HL-60/S4 treated with phorbol 12-myristate 13-acetate at 8.2 ng/mL for 4 days and 3 days (cell line): ENCODE results near the gene ADGRE2.
"Not testable (repeated sequence)": the region's sequence is repeated elsewhere in the genome, so short reads cannot be mapped to it uniquely, and the experiment has no call there.

ENCODE experiments used
- in situ Hi-C: fragments of 300-500 bp; cut with MboI; formaldehyde crosslinking; loops from 2 replicates; pipeline ENCODE4 v1.15.0; 2022; ENCODE audit warnings: low sequenced_read_pairs

ADGRE2 gene

GRCh38 chr19:14778110-14778845 is at the start of gene ADGRE2:
TSS of gene ADGRE2 (minus strand) at chr19:14778560. CDS start at chr19:14776756, 1,804 bp downstream.
- in situ Hi-C loops, result not testable (repeated sequence)

GRCh38 chr19:14826006-14826405 is 47.6 kb upstream of the ADGRE2 start:
- in situ Hi-C loops, result no loop called here

DNA sequence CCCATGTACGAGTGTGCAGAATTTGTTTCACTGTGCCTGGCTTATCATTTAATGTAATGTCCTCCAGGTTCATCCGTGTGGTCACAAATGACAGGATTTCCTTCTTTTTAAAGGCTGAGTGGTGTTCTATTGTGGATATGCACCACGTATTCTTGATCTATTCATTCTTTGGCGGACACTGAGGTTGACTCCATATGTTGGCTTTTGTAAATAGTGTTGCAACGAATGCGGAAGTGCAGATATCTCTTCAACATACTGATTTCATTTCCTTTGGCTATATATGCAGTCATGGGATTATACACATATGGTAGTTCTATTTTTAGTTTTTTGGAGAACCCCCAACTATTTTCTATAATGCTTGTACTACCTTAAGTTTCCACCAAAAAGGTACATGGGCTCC is 43.6 kb upstream of the ADGRE2 start:
- in situ Hi-C loops, result no loop called here

DNA sequence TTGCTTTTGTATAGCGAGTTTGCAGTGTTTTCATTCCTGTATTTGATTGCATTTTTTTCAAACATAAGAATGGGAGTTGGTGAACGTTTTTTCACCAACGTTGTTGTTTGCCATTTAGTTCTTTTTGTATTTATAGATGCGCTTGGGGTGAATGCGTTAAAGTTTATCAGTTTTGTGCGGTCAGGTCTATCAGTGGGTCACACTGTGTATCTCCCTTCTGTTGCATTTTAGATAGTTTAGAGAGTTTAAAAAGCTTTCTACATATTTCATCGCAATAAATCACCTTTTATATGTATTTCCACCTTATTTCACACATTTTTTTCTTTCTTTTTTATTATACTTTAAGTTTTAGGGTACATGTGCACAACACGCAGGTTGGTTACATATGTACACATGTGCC is 40.2 kb upstream of the ADGRE2 start:
- in situ Hi-C loops, result no loop called here

- in situ Hi-C loops, result no loop called here
Observed at GRCh38 chr19:14817052-14817451, 38.7 kb upstream of the ADGRE2 start.

- in situ Hi-C loops, result no loop called here
Observed at GRCh38 chr19:14814982-14815652, 36.8 kb upstream of the ADGRE2 start.

- in situ Hi-C loops, result no loop called here
Observed at GRCh38 chr19:14809272-14810057, 31.1 kb upstream of the ADGRE2 start.

- in situ Hi-C loops, result no loop called here
Observed at GRCh38 chr19:14804765-14805164, 26.4 kb upstream of the ADGRE2 start.

DNA sequence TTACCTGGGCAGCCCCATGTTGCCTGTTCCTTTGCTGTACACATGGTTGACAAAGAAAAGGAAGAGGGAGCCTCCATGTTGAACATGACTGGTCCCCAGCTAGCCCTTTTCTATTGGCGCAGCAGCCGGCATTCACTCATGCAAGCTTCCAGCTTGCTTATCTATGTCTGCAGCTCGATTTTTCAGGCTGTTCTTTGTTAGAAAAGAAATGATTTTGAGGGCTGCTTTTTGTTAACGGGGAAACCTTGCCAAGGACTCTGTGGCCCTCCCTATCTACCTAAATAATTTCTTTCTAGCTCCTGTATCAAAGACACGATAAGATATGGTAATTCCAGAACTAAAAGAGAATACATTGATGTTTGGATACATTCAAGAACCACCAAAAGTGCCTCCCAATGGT is 20.4 kb upstream of the ADGRE2 start:
- in situ Hi-C loops, result no loop called here

DNA sequence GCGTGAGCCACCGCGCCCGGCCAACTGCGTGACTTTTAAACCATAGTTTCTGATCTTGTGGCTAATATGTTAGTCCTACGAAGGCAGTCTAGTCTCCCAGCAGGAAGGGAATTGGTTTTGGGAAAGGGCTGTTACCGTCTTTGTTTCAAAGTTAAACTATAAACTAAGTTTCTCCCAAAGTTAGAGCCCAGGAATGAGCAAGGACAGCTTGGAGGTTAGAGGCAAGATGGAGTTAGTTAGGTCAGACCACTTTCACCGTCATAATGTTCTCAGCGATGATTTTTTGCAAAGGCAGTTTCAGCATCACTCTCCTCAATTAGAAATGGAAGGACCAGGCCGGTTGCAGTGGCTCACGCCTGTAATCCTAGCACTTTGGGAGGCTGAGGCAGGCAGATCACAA is 17.7 kb upstream of the ADGRE2 start:
- in situ Hi-C loops, result no loop called here

DNA sequence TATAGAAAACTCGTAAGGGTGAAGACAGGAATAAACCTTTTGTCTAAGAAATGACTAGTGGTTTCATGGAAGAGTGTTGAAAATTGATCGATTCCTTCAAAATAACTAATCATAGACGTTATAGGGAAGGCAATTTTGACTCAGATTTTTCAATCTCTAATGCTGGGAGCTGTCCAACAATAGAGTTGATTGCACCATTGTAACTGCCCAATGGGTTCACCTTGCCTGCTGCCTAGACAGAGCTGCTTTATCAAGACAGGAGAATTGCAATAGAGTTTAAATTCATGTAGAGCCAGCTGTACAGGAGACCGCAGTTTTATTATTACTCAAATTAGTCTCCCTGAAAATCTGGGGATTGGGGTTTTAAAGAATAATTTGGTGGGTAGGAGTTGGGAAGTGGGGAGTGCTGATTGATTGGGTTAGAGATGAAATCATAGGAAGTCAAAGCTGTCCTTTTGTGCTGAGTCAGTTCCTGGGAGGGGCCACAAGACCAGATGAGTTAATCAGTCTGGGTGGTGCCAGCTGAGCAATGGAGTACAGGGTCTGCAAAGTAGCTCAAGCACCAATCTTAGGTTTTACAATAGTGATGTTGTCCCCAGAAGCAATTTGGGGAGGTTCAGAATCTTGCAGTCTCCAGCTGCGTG is 16.8 kb upstream of the ADGRE2 start:
- in situ Hi-C loops, result no loop called here

- in situ Hi-C loops, result not testable (repeated sequence)
Observed at GRCh38 chr19:14792250-14792649, 13.9 kb upstream of the ADGRE2 start.

GRCh38 chr19:14786421-14786851 is 8.1 kb upstream of the ADGRE2 start:
- in situ Hi-C loops, result no loop called here

GRCh38 chr19:14785102-14785793 is 6.9 kb upstream of the ADGRE2 start:
- in situ Hi-C loops, result not testable (repeated sequence)

GRCh38 chr19:14784730-14785101 is 6.4 kb upstream of the ADGRE2 start:
- in situ Hi-C loops, result not testable (repeated sequence)

GRCh38 chr19:14783410-14783998 is 5.1 kb upstream of the ADGRE2 start:
- in situ Hi-C loops, result not testable (repeated sequence)

DNA sequence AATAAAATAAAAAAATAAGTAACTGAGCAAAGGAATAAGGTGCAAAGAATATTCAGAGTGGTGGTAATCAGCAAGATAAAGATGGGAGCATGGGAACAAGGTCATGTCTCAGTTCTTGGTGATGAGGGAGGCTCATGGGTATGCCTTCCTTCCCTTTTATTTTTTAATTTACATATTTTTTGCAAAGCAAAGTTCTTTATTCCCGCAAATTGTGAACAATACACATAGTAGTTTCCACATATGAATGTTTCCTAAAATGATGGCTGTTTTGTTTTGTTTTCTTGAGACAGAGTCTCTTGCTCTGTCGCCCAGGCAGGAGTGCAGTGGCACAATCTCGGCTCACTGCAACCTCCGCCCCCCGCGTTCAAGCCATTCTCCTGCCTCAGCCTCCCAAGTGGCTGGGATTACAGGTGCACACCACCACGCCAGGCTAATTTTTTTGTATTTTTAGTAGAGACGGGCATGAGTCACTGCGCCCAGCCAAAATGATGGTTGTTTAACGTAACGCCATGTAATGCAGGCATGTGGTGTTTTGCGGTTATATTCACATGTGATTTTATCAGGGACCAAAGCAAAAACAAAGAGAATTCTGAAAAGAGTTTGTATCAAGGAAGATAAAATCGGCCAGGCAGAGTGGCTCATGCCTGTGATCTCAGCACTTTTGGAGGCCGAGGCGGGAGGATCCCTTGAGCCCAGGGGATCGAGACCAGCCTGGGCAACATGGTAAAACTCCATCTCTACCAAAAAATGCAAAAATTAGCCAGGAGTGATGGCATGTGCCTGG is 4.5 kb upstream of the ADGRE2 start:
- in situ Hi-C loops, result no loop called here

DNA sequence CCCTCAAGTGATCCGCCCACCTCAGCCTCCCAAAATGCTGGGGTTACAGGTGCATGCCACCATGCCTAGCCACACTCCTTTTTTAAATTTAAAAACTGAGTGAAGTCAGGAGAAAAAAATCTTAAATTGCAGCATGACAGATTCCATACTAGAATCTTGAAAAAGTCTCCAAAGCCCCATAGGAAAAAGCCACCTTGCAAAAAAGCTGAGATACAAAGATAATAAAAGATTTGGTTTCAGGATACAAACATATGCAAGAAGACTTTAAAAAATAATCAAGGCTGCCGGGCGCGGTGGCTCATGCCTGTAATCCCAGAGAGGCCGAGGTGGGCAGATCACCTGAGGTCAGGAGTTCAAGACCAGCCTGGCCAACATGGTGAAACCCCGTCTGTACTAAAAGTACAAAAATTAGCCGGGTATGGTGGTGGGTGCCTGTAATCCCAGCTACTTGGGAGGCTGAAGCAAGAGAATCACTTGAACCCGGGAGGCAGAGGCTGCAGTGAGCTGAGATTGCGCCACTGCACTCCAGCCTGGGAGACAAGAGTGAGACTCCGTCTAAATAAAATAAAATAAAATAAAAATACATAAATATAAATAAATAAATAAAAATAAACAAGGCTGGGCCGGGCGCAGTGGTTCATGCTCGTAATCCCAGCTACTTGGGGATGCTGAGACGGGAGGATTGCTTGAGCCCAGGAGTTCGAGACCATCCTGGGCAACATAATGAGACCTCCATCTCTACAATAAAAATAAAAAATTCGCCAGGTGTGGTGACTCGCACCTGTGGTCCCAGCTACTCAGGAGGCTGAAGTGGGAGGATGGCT is 3.6 kb upstream of the ADGRE2 start:
- in situ Hi-C loops, result not testable (repeated sequence)
